Measurements from ENCODE around the gene SLX4. TPM values are rescaled to one million over a fixed set of nuclear protein-coding genes. Genes with fewer than 3 reads are reported as not detected.
"Not testable (repeated sequence)": the region's sequence is repeated elsewhere in the genome, so short reads cannot be mapped to it uniquely, and the experiment has no call there.

The SLX4 gene
- total RNA-seq, 2 experiments from 2014 or later = 13.4 to 15.3 TPM

DNA sequence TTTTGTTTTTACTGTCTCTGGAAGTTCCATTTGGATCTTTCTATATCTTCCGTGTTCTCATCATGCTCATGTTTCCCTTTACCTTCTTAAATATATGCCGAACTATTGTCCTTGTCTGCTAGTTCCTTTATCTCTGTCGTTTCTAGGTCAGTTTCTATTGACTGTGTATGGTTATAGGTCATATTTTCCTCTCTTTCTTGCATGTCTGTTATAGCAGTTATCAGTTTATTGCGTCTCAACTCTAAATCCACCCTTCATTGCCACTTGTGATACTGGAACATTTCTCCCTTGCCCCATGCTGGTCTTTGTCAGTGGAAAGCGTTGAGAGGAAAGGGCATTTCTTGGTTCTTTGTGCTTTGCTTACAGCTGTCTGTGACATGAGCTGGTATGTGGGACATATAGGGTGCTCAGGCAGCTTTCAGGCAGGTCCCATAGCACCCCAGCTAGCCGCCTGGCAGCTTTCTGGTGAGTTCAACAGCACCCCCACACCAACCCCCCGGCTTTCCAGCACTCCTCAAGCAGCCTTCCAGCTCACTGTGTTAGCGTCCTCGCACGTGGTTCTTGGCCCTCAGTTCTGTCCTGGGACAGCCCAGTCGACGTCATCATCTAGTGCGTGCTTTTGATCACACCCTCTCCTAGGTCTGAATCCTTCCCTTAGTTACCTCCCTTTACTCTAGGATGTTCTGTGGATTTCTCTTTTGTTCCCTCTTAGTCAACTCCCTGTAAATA, 27.7 kb upstream of the SLX4 start:
- no peaks in the 10 kb centered on the region for H3K27me3 Mint-ChIP-seq
- POLR2A ChIA-PET = no interaction called here
- H3K27ac Mint-ChIP-seq = no peak overlapping the region
- peaks cover 21% of the 10 kb centered on the region for H3K4me1 Mint-ChIP-seq (ENCODE audit: low read depth)
- peaks cover 2% of the 10 kb centered on the region for H3K36me3 Mint-ChIP-seq
- CTCF ChIA-PET = interaction anchor here (1.2 to 1.3 kb wide), 2 partner anchors 15 to 112 kb away, joined by 3 to 4 read pairs; no protein-coding TSS in a partner anchor
- H3K4me3 Mint-ChIP-seq = no peak overlapping the region
- DNase-seq = no peak
- intact Hi-C loops (cut with micrococcal nuclease) = no loop called here
- H3K9me3 Mint-ChIP-seq = no peaks in the 10 kb centered on the region

DNA sequence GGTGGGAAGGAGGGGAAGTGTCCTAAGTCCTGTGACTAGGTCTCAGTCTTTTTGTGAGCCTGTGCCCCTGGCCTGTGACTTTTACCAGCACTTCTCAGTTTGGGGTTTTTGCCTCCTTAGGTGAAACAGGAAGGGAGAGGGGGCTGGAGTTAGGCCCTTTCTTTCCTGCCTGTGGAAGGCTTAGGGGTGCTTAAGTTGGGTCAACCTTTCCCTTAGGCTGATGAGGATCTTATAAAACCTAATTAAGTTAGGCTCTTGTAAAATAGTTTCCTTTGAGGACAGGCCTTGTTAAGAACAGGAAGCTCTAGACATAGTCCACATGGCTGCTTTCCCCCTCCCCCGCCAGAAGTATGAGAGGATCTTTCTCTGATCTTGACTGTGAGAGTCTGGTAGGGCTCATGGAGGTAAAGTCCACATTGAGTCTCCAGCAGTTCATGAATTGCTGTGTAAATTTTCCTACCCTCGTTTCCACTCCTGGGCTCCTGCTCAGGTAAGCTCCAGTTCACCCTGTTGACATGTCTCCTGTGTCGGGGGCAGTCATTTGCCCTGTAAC, 26.0 kb upstream of the SLX4 start:
- intact Hi-C loops (cut with micrococcal nuclease) = no loop called here

DNA sequence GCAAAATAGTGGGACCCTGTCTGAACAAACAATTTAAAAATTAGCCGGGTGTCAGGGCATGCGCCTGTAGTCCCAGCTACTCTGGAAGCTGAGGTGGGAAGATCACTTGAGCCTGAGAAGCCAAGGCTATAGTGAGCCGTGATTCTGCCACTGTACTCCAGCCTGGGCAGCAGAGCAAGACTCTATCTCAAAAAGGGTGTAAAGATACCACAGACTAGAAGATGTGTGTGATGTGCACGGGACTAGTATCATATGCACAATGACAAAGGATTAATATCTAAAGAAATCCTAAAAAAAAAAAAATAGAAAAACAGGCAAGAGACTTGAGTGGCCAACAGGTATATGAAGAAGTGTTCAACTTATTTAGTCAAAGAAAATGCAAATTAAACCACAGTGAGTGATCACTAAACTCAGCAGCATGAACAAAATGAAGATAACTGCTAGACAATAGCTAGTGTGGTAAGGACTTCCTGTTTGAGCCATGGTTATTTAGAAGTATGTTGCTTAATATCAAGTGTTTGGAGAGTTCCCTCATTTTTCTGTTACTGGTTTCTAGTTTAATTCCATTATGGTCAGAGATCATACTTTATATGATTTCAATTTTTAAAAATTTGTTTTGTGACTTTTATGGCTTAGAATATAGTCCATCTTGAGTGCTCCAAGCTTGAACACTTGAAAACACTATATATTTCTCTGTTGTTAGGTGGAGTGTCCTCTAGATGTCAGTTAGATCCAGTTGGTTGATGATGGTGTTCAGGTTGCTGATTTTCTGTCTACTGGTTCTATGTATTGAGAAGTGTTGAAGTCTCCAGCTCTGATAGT, 14.7 kb upstream of the SLX4 start:
- Mint-ChIP-seq H3K27ac (peak overlapping the region; percentile 83), H3K27me3 (no peaks in the 10 kb centered on the region), H3K9me3 (no peaks in the 10 kb centered on the region), H3K4me3 (no peak overlapping the region), H3K4me1 (ENCODE audit: low read depth) (peaks cover 25% of the 10 kb centered on the region), H3K36me3 (no peaks in the 10 kb centered on the region)
- CTCF ChIA-PET = no interaction called here
- intact Hi-C loops (cut with micrococcal nuclease) = loop anchor here (2.0 to 5.0 kb wide), 2 partner anchors 15 to 49 kb away; partner anchors contain the start of genes NLRC3 and SLX4
- no peak for DNase-seq
- POLR2A ChIA-PET = no interaction called here

More for the DNA sequence above, 26.0 kb upstream of the SLX4 start:
- H3K4me3 Mint-ChIP-seq = no peak overlapping the region
- H3K4me1 Mint-ChIP-seq (ENCODE audit: low read depth) = peaks cover 21% of the 10 kb centered on the region
- peak overlapping the region; percentile 72 for H3K27ac Mint-ChIP-seq
- no peaks in the 10 kb centered on the region for H3K36me3 Mint-ChIP-seq
- H3K9me3 Mint-ChIP-seq = no peaks in the 10 kb centered on the region
- no peaks in the 10 kb centered on the region for H3K27me3 Mint-ChIP-seq
- peak; percentile 47 for DNase-seq
- ChIA-PET CTCF (interaction anchor here (1.3 kb wide), 1 partner anchor 16 kb away, joined by 4 read pairs; no protein-coding TSS in a partner anchor), POLR2A (interaction anchor here (1.1 to 1.4 kb wide), 2 partner anchors 12 to 57 kb away, joined by 3 read pairs; no protein-coding TSS in a partner anchor)

- POLR2A ChIA-PET = no interaction called here
Measured at GRCh38 chr16:3625331-3625730, 13.9 kb upstream of the SLX4 start.

GRCh38 chr16:3623642-3624041, 12.2 kb upstream of the SLX4 start:
- ChIA-PET POLR2A (no interaction called here), CTCF (no interaction called here)
- H3K27ac Mint-ChIP-seq = no peak overlapping the region
- no peaks in the 10 kb centered on the region for H3K36me3 Mint-ChIP-seq
- DNase-seq = no peak
- H3K4me3 Mint-ChIP-seq = no peak overlapping the region
- intact Hi-C loops (cut with micrococcal nuclease) = no loop called here
- H3K27me3 Mint-ChIP-seq = no peaks in the 10 kb centered on the region
- H3K9me3 Mint-ChIP-seq = no peaks in the 10 kb centered on the region
- H3K4me1 Mint-ChIP-seq (ENCODE audit: low read depth) = peaks cover 27% of the 10 kb centered on the region

More at GRCh38 chr16:3625331-3625730, 13.9 kb upstream of the SLX4 start:
- H3K4me3 Mint-ChIP-seq = no peak overlapping the region
- no peak for DNase-seq
- H3K36me3 Mint-ChIP-seq = no peaks in the 10 kb centered on the region
- peak overlapping the region; percentile 83 for H3K27ac Mint-ChIP-seq
- H3K9me3 Mint-ChIP-seq = no peaks in the 10 kb centered on the region
- H3K27me3 Mint-ChIP-seq = no peaks in the 10 kb centered on the region
- CTCF ChIA-PET = no interaction called here
- peaks cover 25% of the 10 kb centered on the region for H3K4me1 Mint-ChIP-seq (ENCODE audit: low read depth)
- intact Hi-C loops (cut with micrococcal nuclease) = loop anchor here (5.0 kb wide), 1 partner anchor 48 kb away; the partner anchor contains the start of gene NLRC3

- Mint-ChIP-seq H3K4me3 (no peak overlapping the region), H3K36me3 (peaks cover 10% of the 10 kb centered on the region), H3K4me1 (ENCODE audit: low read depth) (peaks cover 30% of the 10 kb centered on the region), H3K9me3 (no peaks in the 10 kb centered on the region), H3K27ac (no peak overlapping the region), H3K27me3 (no peaks in the 10 kb centered on the region)
- POLR2A ChIA-PET = no interaction called here
- CTCF ChIA-PET = interaction anchor here (1.2 kb wide), 1 partner anchor 35 kb away, joined by 3 read pairs; no protein-coding TSS in a partner anchor
- intact Hi-C loops (cut with micrococcal nuclease) = no loop called here
- DNase-seq = no peak
Measured at GRCh38 chr16:3618769-3619141, 7.3 kb upstream of the SLX4 start.

DNA sequence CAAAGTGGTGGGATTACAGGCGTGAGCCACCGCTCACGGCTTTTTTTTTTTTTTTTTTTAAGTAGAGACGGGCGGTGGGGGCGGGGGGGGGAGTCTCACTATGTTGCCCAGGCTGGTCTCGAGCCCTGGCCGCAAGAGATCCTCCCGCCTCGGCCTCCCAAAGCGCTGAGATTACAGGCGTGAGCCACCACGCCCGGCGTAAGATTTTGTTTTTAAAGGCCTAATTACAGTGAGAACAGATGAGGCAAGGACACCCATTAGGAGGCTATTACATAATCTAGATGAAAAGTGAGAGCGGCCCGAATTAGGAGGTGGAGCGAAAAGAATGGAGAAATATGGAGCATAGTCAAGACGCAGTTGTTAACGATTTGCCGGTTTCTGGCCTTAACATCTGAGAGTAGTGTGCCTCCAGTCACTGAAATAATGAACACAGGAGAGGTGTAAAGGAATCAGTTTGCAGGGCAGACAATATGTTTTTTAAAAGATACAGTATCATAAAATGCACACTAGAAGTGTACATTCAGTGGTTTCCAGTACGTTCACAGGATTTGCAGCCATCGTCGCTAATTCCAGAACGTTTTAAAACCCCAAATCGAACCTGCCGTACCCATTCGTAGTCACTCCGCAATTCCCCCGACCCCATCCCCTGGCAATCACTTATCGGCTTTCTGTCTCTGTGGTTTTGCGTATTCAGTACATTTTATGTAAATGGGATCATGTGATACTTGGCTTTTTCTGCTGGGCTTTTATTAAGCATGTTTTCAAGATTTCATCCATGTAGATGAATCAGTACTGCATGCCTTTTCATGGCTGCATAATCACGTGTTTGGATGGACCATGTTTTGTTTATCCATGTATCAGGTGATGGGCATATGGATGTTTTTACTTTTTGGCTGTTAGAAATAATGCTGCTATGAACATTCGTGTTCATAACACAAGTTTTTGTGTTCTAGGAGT, 1.4 kb upstream of the SLX4 start:
- H3K4me1 Mint-ChIP-seq (ENCODE audit: low read depth) = peaks cover 46% of the 10 kb centered on the region
- H3K27ac Mint-ChIP-seq = peak overlapping the region; percentile 36
- intact Hi-C loops (cut with micrococcal nuclease) = no loop called here
- H3K9me3 Mint-ChIP-seq = no peaks in the 10 kb centered on the region
- no peak for DNase-seq
- H3K36me3 Mint-ChIP-seq = peaks cover 26% of the 10 kb centered on the region
- peak overlapping the region; percentile 95 for H3K4me3 Mint-ChIP-seq
- ChIA-PET CTCF (interaction anchor here (0.6 to 0.9 kb wide), 2 partner anchors 10 to 503 kb away, joined by 3 to 5 read pairs; no protein-coding TSS in a partner anchor), POLR2A (interaction anchor here (0.7 to 1.3 kb wide), 2 partner anchors 89 to 634 kb away, joined by 3 read pairs; no protein-coding TSS in a partner anchor)
- H3K27me3 Mint-ChIP-seq = no peaks in the 10 kb centered on the region

- peaks cover 27% of the 10 kb centered on the region for H3K36me3 Mint-ChIP-seq
- intact Hi-C loops (cut with micrococcal nuclease) = loop anchor here (1.0 to 2.0 kb wide), 4 partner anchors 16 to 327 kb away; partner anchors contain the start of gene ZNF263
- peak; percentile 10 for DNase-seq
- H3K9me3 Mint-ChIP-seq = no peaks in the 10 kb centered on the region
- H3K4me1 Mint-ChIP-seq (ENCODE audit: low read depth) = peaks cover 40% of the 10 kb centered on the region
- CTCF ChIA-PET = no interaction called here
- peak overlapping the region; percentile 29 for H3K27ac Mint-ChIP-seq
- H3K27me3 Mint-ChIP-seq = no peaks in the 10 kb centered on the region
- POLR2A ChIA-PET = no interaction called here
- peak overlapping the region; percentile 95 for H3K4me3 Mint-ChIP-seq
Measured at GRCh38 chr16:3610698-3611145, 684 bp downstream of the SLX4 start.

- peak overlapping the region; percentile 95 for H3K4me3 Mint-ChIP-seq
- peak overlapping the region; percentile 29 for H3K27ac Mint-ChIP-seq
- no peaks in the 10 kb centered on the region for H3K9me3 Mint-ChIP-seq
- no peaks in the 10 kb centered on the region for H3K27me3 Mint-ChIP-seq
- intact Hi-C loops (cut with micrococcal nuclease) = loop anchor here (2.0 kb wide), 1 partner anchor 17 kb away; no protein-coding TSS in a partner anchor
- no peak for DNase-seq
- H3K4me1 Mint-ChIP-seq (ENCODE audit: low read depth) = peaks cover 35% of the 10 kb centered on the region
- peaks cover 24% of the 10 kb centered on the region for H3K36me3 Mint-ChIP-seq
- ChIA-PET POLR2A (interaction anchor here (0.9 kb wide), 1 partner anchor 35 kb away, joined by 3 read pairs; no protein-coding TSS in a partner anchor), CTCF (no interaction called here)
Measured at GRCh38 chr16:3609895-3610697, 1.3 kb downstream of the SLX4 start.

- H3K4me3 Mint-ChIP-seq; POLR2A ChIA-PET; CTCF ChIA-PET; DNase-seq; H3K27ac Mint-ChIP-seq; intact Hi-C loops (cut with micrococcal nuclease); H3K9me3 Mint-ChIP-seq; H3K27me3 Mint-ChIP-seq: not testable (repeated sequence)
- Mint-ChIP-seq H3K4me1 (ENCODE audit: low read depth) (peaks cover 27% of the 10 kb centered on the region), H3K36me3 (peaks cover 25% of the 10 kb centered on the region)
Measured at GRCh38 chr16:3608976-3609375, 2.4 kb downstream of the SLX4 start.
